ENCODE data around the gene KIF6. TPM values are rescaled to one million over a fixed set of nuclear protein-coding genes. Genes with fewer than 3 reads are reported as not detected.

The KIF6 gene
- polyA plus RNA-seq, 3 donors, result not detected

- H3K4me3 Mint-ChIP-seq, result no peak overlapping the region
- no peak for DNase-seq
- no peak overlapping the region for H2AFZ ChIP-seq (ENCODE audit: insufficient read depth, low read depth, low read length, poor library complexity, severe bottlenecking)
- intact Hi-C loops (cut with micrococcal nuclease), result no loop called here
- no CpG with 5 or more reads among the region's 2 CpGs for WGBS (ENCODE audit: insufficient coverage)
- H3K27me3 Mint-ChIP-seq (ENCODE audit: low read depth in 3 of 3), result peaks cover 0 to 2% (median 2%) of the 10 kb centered on the region in 3 donors
- H3K27me3 ChIP-seq (ENCODE audit: control insufficient read depth in 2 of 2, insufficient read depth in 2 of 2, low read length in 2 of 2), result peaks cover 0 to 2% of the 10 kb centered on the region in 2 donors
- no peaks in the 10 kb centered on the region for H3K4me1 Mint-ChIP-seq
- H3K4me3 ChIP-seq (replicated peaks in 1 of 3; ENCODE audit: low read depth in 2 of 3, low read length in 3 of 3), result no peak overlapping the region
- no peaks in the 10 kb centered on the region for H3K9me3 ChIP-seq (replicated peaks in 1 of 2; ENCODE audit: control insufficient read depth in 1 of 2, insufficient read depth in 1 of 2, low read length in 2 of 2)
- H3K79me2 ChIP-seq (ENCODE audit: insufficient read depth, low read length), result no peaks in the 10 kb centered on the region
- no peak overlapping the region for H3K27ac ChIP-seq (ENCODE audit: low read depth in 1 of 2, low read length in 2 of 2)
- no peak for TF ChIP-seq CTCF (IDR thresholded peaks at IDR 0.05)
- H4K20me1 ChIP-seq (ENCODE audit: insufficient read depth, low read length), result no peaks in the 10 kb centered on the region
- no peaks in the 10 kb centered on the region for H3K36me3 ChIP-seq (replicated peaks in 1 of 2; ENCODE audit: control insufficient read depth in 1 of 2, insufficient read depth in 2 of 2, low read length in 2 of 2)
- H3K9ac ChIP-seq (ENCODE audit: insufficient read depth, low read length, poor library complexity, severe bottlenecking), result no peak overlapping the region
- H3K4me1 ChIP-seq (ENCODE audit: control insufficient read depth in 1 of 2, insufficient read depth in 2 of 2, low read length in 2 of 2), result no peaks in the 10 kb centered on the region
- no peak overlapping the region for H3K27ac Mint-ChIP-seq
- H3K4me2 ChIP-seq (replicated peaks; ENCODE audit: extremely low read depth, low read length, poor library complexity, severe bottlenecking), result no peak overlapping the region
- no peaks in the 10 kb centered on the region for H3K9me3 Mint-ChIP-seq
- H3K36me3 Mint-ChIP-seq, result no peaks in the 10 kb centered on the region
Observed at GRCh38 chr6:39518221-39518620, 207.0 kb downstream of the KIF6 start.

- no CpG with 5 or more reads among the region's 1 CpG for WGBS (ENCODE audit: insufficient coverage)
- no peaks in the 10 kb centered on the region for H3K36me3 Mint-ChIP-seq
- no peaks in the 10 kb centered on the region for H3K4me1 Mint-ChIP-seq
- no peak overlapping the region for H3K4me3 ChIP-seq (replicated peaks in 1 of 3; ENCODE audit: low read depth in 2 of 3, low read length in 3 of 3)
- no peak overlapping the region for H2AFZ ChIP-seq (ENCODE audit: insufficient read depth, low read depth, low read length, poor library complexity, severe bottlenecking)
- H3K79me2 ChIP-seq (ENCODE audit: insufficient read depth, low read length), result no peaks in the 10 kb centered on the region
- TF ChIP-seq CTCF (IDR thresholded peaks at IDR 0.05), result no peak
- DNase-seq, result no peak
- no peak overlapping the region for H3K9ac ChIP-seq (ENCODE audit: insufficient read depth, low read length, poor library complexity, severe bottlenecking)
- no peak overlapping the region for H3K27ac ChIP-seq (ENCODE audit: low read depth in 1 of 2, low read length in 2 of 2)
- H3K4me2 ChIP-seq (replicated peaks; ENCODE audit: extremely low read depth, low read length, poor library complexity, severe bottlenecking), result no peak overlapping the region
- H3K27me3 Mint-ChIP-seq (ENCODE audit: low read depth in 3 of 3), result peaks cover 0 to 3% (median 2%) of the 10 kb centered on the region in 3 donors
- H3K9me3 ChIP-seq (replicated peaks in 1 of 2; ENCODE audit: control insufficient read depth in 1 of 2, insufficient read depth in 1 of 2, low read length in 2 of 2), result no peaks in the 10 kb centered on the region
- no peaks in the 10 kb centered on the region for H4K20me1 ChIP-seq (ENCODE audit: insufficient read depth, low read length)
- H3K9me3 Mint-ChIP-seq, result no peaks in the 10 kb centered on the region
- intact Hi-C loops (cut with micrococcal nuclease), result no loop called here
- H3K27ac Mint-ChIP-seq, result no peak overlapping the region
- H3K4me3 Mint-ChIP-seq, result no peak overlapping the region
- peaks cover 0 to 2% of the 10 kb centered on the region in 2 donors for H3K27me3 ChIP-seq (ENCODE audit: control insufficient read depth in 2 of 2, insufficient read depth in 2 of 2, low read length in 2 of 2)
- no peaks in the 10 kb centered on the region for H3K4me1 ChIP-seq (ENCODE audit: control insufficient read depth in 1 of 2, insufficient read depth in 2 of 2, low read length in 2 of 2)
- no peaks in the 10 kb centered on the region for H3K36me3 ChIP-seq (replicated peaks in 1 of 2; ENCODE audit: control insufficient read depth in 1 of 2, insufficient read depth in 2 of 2, low read length in 2 of 2)
Observed at GRCh38 chr6:39517756-39518155, 207.5 kb downstream of the KIF6 start.

Measured in CD14-positive monocyte (primary cell).